Keratinocyte (primary cell): ENCODE measurements around the gene CDHR3. TPM values are rescaled to one million over a fixed set of nuclear protein-coding genes. Genes with fewer than 3 reads are reported as not detected.

Experiments
- DNase-seq: peaks from one replicate; pipeline ENCODE4 v3.0.0-alpha.2; 2011; ENCODE audit warnings: low read depth, missing footprints, low spot score
- FAIRE-seq: peaks from 2 replicates; lab custom pipeline; 2011; peaks lifted over from hg19 to GRCh38; lab: Jason Lieb, UNC
- H2AFZ ChIP-seq: 2 replicates; pipeline ENCODE4 v1.6.0; 2012; ENCODE audit warnings: low read length, control low read depth, inconsistent platforms; ENCODE audit not compliant: control insufficient read depth
- H3K27ac ChIP-seq: 2 replicates; pipeline ENCODE4 v1.5.1; 2011; ENCODE audit warnings: low read length; ENCODE audit not compliant: control insufficient read depth, insufficient read depth
- H3K27me3 ChIP-seq: 3 replicates; pipeline ENCODE4 v1.6.0; 2011; ENCODE audit warnings: low read length; ENCODE audit not compliant: control insufficient read depth, insufficient read depth; ENCODE audit errors: extremely low read depth
- H3K36me3 ChIP-seq, 2 experiments: 2 replicates in 1 of 2; 3 replicates in 1 of 2; pipeline ENCODE4 v1.5.1; 2011; ENCODE audit warnings: low read length in 2 of 2, mild to moderate bottlenecking in 1 of 2; ENCODE audit not compliant: control insufficient read depth in 2 of 2, insufficient read depth in 2 of 2; ENCODE audit errors: extremely low read depth in 1 of 2
- H3K4me1 ChIP-seq: 3 replicates; pipeline ENCODE4 v1.5.1; 2011; ENCODE audit warnings: low read length; ENCODE audit not compliant: control insufficient read depth, insufficient read depth; ENCODE audit errors: extremely low read depth
- H3K4me2 ChIP-seq: 3 replicates; pipeline ENCODE4 v1.6.0; 2011; ENCODE audit warnings: low read depth, low read length; ENCODE audit not compliant: control insufficient read depth, insufficient read depth; ENCODE audit errors: extremely low read depth
- H3K4me3 ChIP-seq, 3 experiments: fragments of 200-600 bp in 1 of 3; sonication (generic) in 1 of 3; 2 replicates in 2 of 3; 3 replicates in 1 of 3; pipeline ENCODE4 v1.5.1; 2011 to 2016; ENCODE audit warnings: low read length in 3 of 3, mild to moderate bottlenecking in 3 of 3, control low read depth in 2 of 3, inconsistent platforms in 1 of 3, low read depth in 1 of 3, mixed read lengths in 1 of 3, mixed run types in 1 of 3, moderate library complexity in 1 of 3; ENCODE audit not compliant: control insufficient read depth in 2 of 3, insufficient read depth in 2 of 3; ENCODE audit errors: extremely low read depth in 1 of 3
- H3K79me2 ChIP-seq: 2 replicates; pipeline ENCODE4 v1.6.0; 2012; ENCODE audit warnings: low read length; ENCODE audit not compliant: control insufficient read depth, insufficient read depth
- H3K9ac ChIP-seq: 3 replicates; pipeline ENCODE4 v1.6.0; 2011; ENCODE audit warnings: low read length; ENCODE audit not compliant: control insufficient read depth, insufficient read depth; ENCODE audit errors: extremely low read depth
- H3K9me1 ChIP-seq: 3 replicates; pipeline ENCODE4 v1.6.0; 2011; ENCODE audit warnings: low read length; ENCODE audit not compliant: control insufficient read depth, insufficient read depth; ENCODE audit errors: extremely low read depth
- H3K9me3 ChIP-seq: 2 replicates; pipeline ENCODE4 v1.5.1; 2012; ENCODE audit warnings: low read depth, low read length; ENCODE audit not compliant: control insufficient read depth
- H4K20me1 ChIP-seq: 3 replicates; pipeline ENCODE4 v1.6.0; 2011; ENCODE audit warnings: low read length; ENCODE audit not compliant: control insufficient read depth, insufficient read depth; ENCODE audit errors: extremely low read depth
- CTCF ChIP-seq, 3 experiments: IDR thresholded peaks in 1 of 3; conservative IDR thresholded peaks in 1 of 3; optimal IDR thresholded peaks in 1 of 3; 2 replicates in 2 of 3; 3 replicates in 1 of 3; pipeline versions ENCODE3 to v1.5.1; 2011; ENCODE audit warnings: low read length in 3 of 3, mild to moderate bottlenecking in 3 of 3, moderate library complexity in 2 of 3, control low read depth in 1 of 3, inconsistent platforms in 1 of 3; ENCODE audit not compliant: insufficient read depth in 2 of 3; ENCODE audit errors: extremely low read depth in 1 of 3
- EZH2 ChIP-seq: IDR thresholded peaks from one replicate; pipeline ENCODE4 v1.6.1; 2012; ENCODE audit warnings: inconsistent platforms, mild to moderate bottlenecking, low read length, moderate library complexity
- dilution Hi-C: fragments of 300-500 bp; cut with MboI; formaldehyde crosslinking; loops from one replicate; pipeline ENCODE4 v1.7.0; 2020; ENCODE audit warnings: low sequenced_read_pairs; ENCODE audit not compliant: extremely low pct_ligation_motif_present
- polyA plus RNA-seq, 5 experiments: library from polyadenylated mRNA; depleted of rRNA in 3 of 5; stranded (reverse) in 3 of 5; stranded (forward) in 1 of 5; unstranded in 1 of 5; fragments of >200 nt; gene quantifications; 1 replicate in 1 of 5; 2 replicates in 3 of 5; 3 replicates in 1 of 5; pipeline versions ENCODE4 v1.2.1 to v1.2.3, GENCODE V29; 2011 to 2012; ENCODE audit warnings: missing spikeins in 2 of 5, low read depth in 1 of 5, low replicate concordance in 1 of 5

The CDHR3 gene
- polyA plus RNA-seq, 1 donor (not counting 4 experiments of a cell fraction or from before 2014, with no cell fraction given): 1.2 TPM

GRCh38 chr7:106038916-106039315 lies 75.9 kb downstream of the CDHR3 start:
- TF ChIP-seq EZH2: no peak
- TF ChIP-seq CTCF (optimal IDR thresholded peaks at IDR 0.05 in 1 of 3, IDR thresholded peaks at IDR 0.05 in 1 of 3, conservative IDR thresholded peaks at IDR 0.05 in 1 of 3; ENCODE audit: extremely low read depth in 1 of 3, insufficient read depth in 2 of 3, low read length in 3 of 3): no peak
- Histone ChIP-seq H3K4me2 (no peak overlapping the region), H4K20me1 (no peaks in the 10 kb centered on the region), H3K27me3 (no peaks in the 10 kb centered on the region), H3K9me3 (no peaks in the 10 kb centered on the region), H3K79me2 (no peaks in the 10 kb centered on the region), H3K9ac (no peak overlapping the region), H3K27ac (no peak overlapping the region), H3K36me3 (no peaks in the 10 kb centered on the region), H3K4me1 (peaks cover 5% of the 10 kb centered on the region), H3K4me3 (no peak overlapping the region), H2AFZ (no peak overlapping the region), H3K9me1 (no peaks in the 10 kb centered on the region)
- DNase-seq (no peak), FAIRE-seq (no peak)
- dilution Hi-C loops: no loop called here

GRCh38 chr7:106039486-106040060 lies 76.5 kb downstream of the CDHR3 start:
- no peaks in the 10 kb centered on the region for H3K36me3 ChIP-seq
- H3K27me3 ChIP-seq: no peaks in the 10 kb centered on the region
- no peak overlapping the region for H3K27ac ChIP-seq
- H3K79me2 ChIP-seq: no peaks in the 10 kb centered on the region
- peaks cover 5% of the 10 kb centered on the region for H3K4me1 ChIP-seq
- H3K4me3 ChIP-seq: no peak overlapping the region
- H3K9me3 ChIP-seq: no peaks in the 10 kb centered on the region
- H4K20me1 ChIP-seq: no peaks in the 10 kb centered on the region
- FAIRE-seq: no peak
- dilution Hi-C loops: no loop called here
- no peak overlapping the region for H3K4me2 ChIP-seq
- H2AFZ ChIP-seq: no peak overlapping the region
- no peaks in the 10 kb centered on the region for H3K9me1 ChIP-seq
- TF ChIP-seq EZH2 (no peak), CTCF (optimal IDR thresholded peaks at IDR 0.05 in 1 of 3, IDR thresholded peaks at IDR 0.05 in 1 of 3, conservative IDR thresholded peaks at IDR 0.05 in 1 of 3; ENCODE audit: extremely low read depth in 1 of 3, insufficient read depth in 2 of 3, low read length in 3 of 3) (no peak)
- H3K9ac ChIP-seq: no peak overlapping the region
- DNase-seq: no peak
